ENCODE measurements around the gene CRMP1. TPM values are rescaled to one million over a fixed set of nuclear protein-coding genes. Genes with fewer than 3 reads are reported as not detected.

Gene CRMP1
- total RNA-seq, 1 experiment from 2014 or later: 134 TPM

GRCh38 chr4:5926598-5926997 is 33.7 kb upstream of the CRMP1 start (continued):
- TF ChIP-seq RELA (CRISPR knock-in tag; IDR thresholded peaks at IDR 0.05; ENCODE audit: borderline replicate concordance) (no peak), NR1H2 (CRISPR knock-in tag; IDR thresholded peaks at IDR 0.05) (no peak), MXD4 (CRISPR knock-in tag; IDR thresholded peaks at IDR 0.05; ENCODE audit: borderline replicate concordance) (no peak), GABPB1 (CRISPR knock-in tag; IDR thresholded peaks at IDR 0.05) (no peak), ARID4B (CRISPR knock-in tag; IDR thresholded peaks at IDR 0.05; ENCODE audit: borderline replicate concordance) (no peak), USF1 (CRISPR knock-in tag; IDR thresholded peaks at IDR 0.05) (no peak), MLX (CRISPR knock-in tag; IDR thresholded peaks at IDR 0.05) (no peak), FOXP4 (CRISPR knock-in tag; IDR thresholded peaks at IDR 0.05) (no peak), ATF6 (CRISPR knock-in tag; IDR thresholded peaks at IDR 0.05) (no peak), USF2 (CRISPR knock-in tag; IDR thresholded peaks at IDR 0.05) (no peak), IRF1 (CRISPR knock-in tag; IDR thresholded peaks at IDR 0.05) (no peak)

- Mint-ChIP-seq H3K27ac (no peak overlapping the region), H3K4me3 (no peak overlapping the region), H3K36me3 (no peaks in the 10 kb centered on the region), H3K4me1 (peaks cover 30% of the 10 kb centered on the region), H3K27me3 (ENCODE audit: low read depth) (peaks cover 2% of the 10 kb centered on the region; the same call in 1 of the 2 replicates), H3K9me3 (no peaks in the 10 kb centered on the region)
- ATAC-seq (peak; percentile 61), DNase-seq (ENCODE audit: low spot score) (no peak)
- POLR2A ChIA-PET: no interaction called here
- CTCF ChIA-PET: interaction anchor here (0.9 to 2.4 kb wide), 3 partner anchors 31 to 54 kb away, joined by 3 to 8 read pairs (median 3); no protein-coding TSS in a partner anchor
- no peak for TF ChIP-seq ATF3 (CRISPR knock-in tag; conservative IDR thresholded peaks at IDR 0.05)
- TF ChIP-seq KAT7 (CRISPR knock-in tag; IDR thresholded peaks at IDR 0.05; ENCODE audit: borderline replicate concordance): no peak
- no peak for TF ChIP-seq CREM (CRISPR knock-in tag; IDR thresholded peaks at IDR 0.05)
- TF ChIP-seq ZNF263 (CRISPR knock-in tag; IDR thresholded peaks at IDR 0.05; ENCODE audit: low read depth): no peak
- TF ChIP-seq FOXK1 (CRISPR knock-in tag; IDR thresholded peaks at IDR 0.05): no peak
- no peak for TF ChIP-seq USF2 (CRISPR knock-in tag; IDR thresholded peaks at IDR 0.05)
- no peak for TF ChIP-seq RORB (CRISPR knock-in tag; IDR thresholded peaks at IDR 0.05)
- TF ChIP-seq OVOL2 (CRISPR knock-in tag; IDR thresholded peaks at IDR 0.05; ENCODE audit: borderline replicate concordance): no peak
- TF ChIP-seq ZNF317 (CRISPR knock-in tag; IDR thresholded peaks at IDR 0.05; ENCODE audit: borderline replicate concordance, low read depth): no peak
- TF ChIP-seq TEAD1 (CRISPR knock-in tag; IDR thresholded peaks at IDR 0.05): no peak
These were observed 32.7 kb upstream of the CRMP1 start for GRCh38 chr4:5925419-5926200.

All from WTC11 (cell line).